Hepatocyte (in vitro differentiated cells): Measurements from ENCODE around the gene GGNBP2. TPM values are rescaled to one million over a fixed set of nuclear protein-coding genes. Genes with fewer than 3 reads are reported as not detected.

ENCODE experiments used
- DNase-seq: peaks from one replicate; pipeline ENCODE4 v3.0.0-alpha.2; 2016; ENCODE audit warnings: low spot score
- H2AFZ ChIP-seq: fragments of 200-600 bp; sonication (generic); 2 replicates; pipeline ENCODE4 v1.6.0; 2016; ENCODE audit warnings: antibody characterized with exemption, mild to moderate bottlenecking
- H3K27ac ChIP-seq: fragments of 200-600 bp; sonication (generic); 2 replicates; pipeline ENCODE4 v1.5.1; 2016; ENCODE audit warnings: mild to moderate bottlenecking
- H3K27me3 ChIP-seq: fragments of 200-600 bp; sonication (generic); 2 replicates; pipeline ENCODE4 v1.6.1; 2016
- H3K36me3 ChIP-seq: fragments of 200-600 bp; sonication (generic); replicated peaks from 2 replicates; pipeline ENCODE4 v1.5.1; 2016; ENCODE audit warnings: low read depth; ENCODE audit not compliant: insufficient read depth
- H3K4me1 ChIP-seq: fragments of 200-600 bp; sonication (generic); 2 replicates; pipeline ENCODE4 v1.5.1; 2016; ENCODE audit warnings: mild to moderate bottlenecking, moderate library complexity; ENCODE audit not compliant: insufficient read depth
- H3K4me2 ChIP-seq: fragments of 200-600 bp; sonication (generic); 2 replicates; pipeline ENCODE4 v1.6.0; 2016
- H3K4me3 ChIP-seq: fragments of 200-600 bp; sonication (generic); 2 replicates; pipeline ENCODE4 v1.5.1; 2016; ENCODE audit warnings: mild to moderate bottlenecking
- H3K79me2 ChIP-seq: fragments of 200-600 bp; sonication (generic); 2 replicates; pipeline ENCODE4 v1.6.0; 2017; ENCODE audit warnings: mild to moderate bottlenecking
- H3K9me2 ChIP-seq: fragments of 200-600 bp; sonication (generic); replicated peaks from 2 replicates; pipeline ENCODE4 v1.6.0; 2017; ENCODE audit warnings: mild to moderate bottlenecking; ENCODE audit not compliant: insufficient read depth
- H3K9me3 ChIP-seq: fragments of 200-600 bp; sonication (generic); 2 replicates; pipeline ENCODE4 v1.5.1; 2016; ENCODE audit warnings: low read depth, mild to moderate bottlenecking
- H4K20me1 ChIP-seq: fragments of 200-600 bp; sonication (generic); 2 replicates; pipeline ENCODE4 v1.6.0; 2016; ENCODE audit warnings: mild to moderate bottlenecking; ENCODE audit not compliant: insufficient read depth, poor library complexity, severe bottlenecking
- CTCF ChIP-seq: fragments of 200-600 bp; sonication (generic); IDR thresholded peaks from 2 replicates; pipeline ENCODE4 v1.5.1; 2016; ENCODE audit warnings: antibody characterized with exemption, mild to moderate bottlenecking; ENCODE audit not compliant: poor library complexity
- EZH2 ChIP-seq: fragments of 200-600 bp; sonication (generic); IDR thresholded peaks from 2 replicates; pipeline ENCODE4 v1.6.1; 2016; ENCODE audit warnings: antibody characterized with exemption, mild to moderate bottlenecking, borderline replicate concordance
- EZH2phosphoT487 ChIP-seq: fragments of 200-600 bp; sonication (generic); IDR thresholded peaks from one replicate; pipeline ENCODE4 v1.6.1; 2018; ENCODE audit warnings: antibody characterized with exemption, mild to moderate bottlenecking, low read depth, moderate library complexity; ENCODE audit not compliant: unreplicated experiment, severe bottlenecking
- WGBS: methylation state at CpG from one replicate; pipeline ENCODE4 v1.1.6; 2016; ENCODE audit warnings: low lambda C conversion rate; ENCODE audit errors: missing lambda C conversion rate; 5-methylcytosine and 5-hydroxymethylcytosine counted together
- polyA plus RNA-seq: library from polyadenylated mRNA; unstranded; fragments of >200 nt; fragmentation: Nextera tagmentation; extraction: Ambion mirVana; gene quantifications from 2 replicates; pipeline ENCODE4 v1.2.1, GENCODE V29; 2016
- total RNA-seq: library from RNA; depleted of rRNA; stranded (reverse); fragments of >200 nt; gene quantifications from 2 replicates; pipeline ENCODE4 v1.2.3, GENCODE V29; 2014

The GGNBP2 gene
- total and polyA plus RNA-seq, 2 experiments from 2014 or later, result 52.2 to 79.9 TPM

- H4K20me1 ChIP-seq, result peaks cover 96% of the 10 kb centered on the region
- TF ChIP-seq EZH2, result no peak
- no peak for TF ChIP-seq EZH2phosphoT487
- no peak for TF ChIP-seq CTCF
- no peak for DNase-seq
- WGBS, result 95% methylated on average over 7 of the region's 8 CpGs
- H3K9me2 ChIP-seq, result no peaks in the 10 kb centered on the region
- H2AFZ ChIP-seq, result no peak overlapping the region
- no peaks in the 10 kb centered on the region for H3K9me3 ChIP-seq
- H3K4me3 ChIP-seq, result no peak overlapping the region
- H3K4me2 ChIP-seq, result no peak overlapping the region
- H3K4me1 ChIP-seq, result peaks cover 17% of the 10 kb centered on the region
- H3K27me3 ChIP-seq, result no peaks in the 10 kb centered on the region
- H3K27ac ChIP-seq, result no peak overlapping the region
- H3K79me2 ChIP-seq, result peaks cover 100% of the 10 kb centered on the region
- peaks cover under 1% of the 10 kb centered on the region for H3K36me3 ChIP-seq
These were observed 6.0 kb downstream of the GGNBP2 start for GRCh38 chr17:36550491-36551417.

GRCh38 chr17:36553459-36553858, 8.7 kb downstream of the GGNBP2 start:
- TF ChIP-seq CTCF, result no peak
- no peak for TF ChIP-seq EZH2phosphoT487
- no peak for TF ChIP-seq EZH2
- H4K20me1 ChIP-seq, result peaks cover 83% of the 10 kb centered on the region
- 95% methylated on average over 3 of the region's 3 CpGs for WGBS

GRCh38 chr17:36566081-36566480, 21.4 kb downstream of the GGNBP2 start:
- Histone ChIP-seq H3K27me3 (no peaks in the 10 kb centered on the region), H3K79me2 (peaks cover 81% of the 10 kb centered on the region), H3K9me3 (no peaks in the 10 kb centered on the region), H3K36me3 (no peaks in the 10 kb centered on the region), H2AFZ (no peak overlapping the region), H3K27ac (no peak overlapping the region), H3K4me2 (no peak overlapping the region), H3K4me1 (no peaks in the 10 kb centered on the region), H3K9me2 (no peaks in the 10 kb centered on the region), H4K20me1 (peaks cover 36% of the 10 kb centered on the region), H3K4me3 (no peak overlapping the region)
- WGBS, result 97% methylated on average over 4 of the region's 4 CpGs
- DNase-seq, result no peak
- TF ChIP-seq EZH2phosphoT487, result no peak
- no peak for TF ChIP-seq EZH2
- no peak for TF ChIP-seq CTCF

More at GRCh38 chr17:36553459-36553858, 8.7 kb downstream of the GGNBP2 start:
- H3K4me2 ChIP-seq, result no peak overlapping the region
- H3K79me2 ChIP-seq, result peaks cover 97% of the 10 kb centered on the region
- no peak overlapping the region for H2AFZ ChIP-seq
- peaks cover 6% of the 10 kb centered on the region for H3K36me3 ChIP-seq
- DNase-seq, result no peak
- H3K9me3 ChIP-seq, result no peaks in the 10 kb centered on the region
- H3K27me3 ChIP-seq, result no peaks in the 10 kb centered on the region
- H3K4me1 ChIP-seq, result no peaks in the 10 kb centered on the region
- no peaks in the 10 kb centered on the region for H3K9me2 ChIP-seq
- no peak overlapping the region for H3K4me3 ChIP-seq
- no peak overlapping the region for H3K27ac ChIP-seq
